Hematopoietic multipotent progenitor cell treated with erythropoietin and hydrocortisone succinate and interleukin-3 and kit ligand, for 17 days (in vitro differentiated cells): ENCODE data around the gene MYO5B.

Experiments used
- DNase-seq: peaks from one replicate; pipeline ENCODE4 v3.0.0-alpha.2; 2015; ENCODE audit warnings: low spot score

Gene MYO5B

GRCh38 chr18:50011813-50012435 is 183.0 kb downstream of the MYO5B start:
- no peak for DNase-seq

- DNase-seq = peak; percentile 10
Observed at GRCh38 chr18:50009773-50010335, 185.1 kb downstream of the MYO5B start.

GRCh38 chr18:50008306-50008705 is 186.6 kb downstream of the MYO5B start:
- DNase-seq = no peak

GRCh38 chr18:50006470-50007046 is 188.4 kb downstream of the MYO5B start:
- DNase-seq = no peak

GRCh38 chr18:50004013-50004412 is 190.9 kb downstream of the MYO5B start:
- DNase-seq = no peak

- DNase-seq = no peak
Observed at GRCh38 chr18:50002781-50003180, 192.2 kb downstream of the MYO5B start.

GRCh38 chr18:50000227-50000626 is 194.7 kb downstream of the MYO5B start:
- no peak for DNase-seq

- DNase-seq = no peak
Observed at GRCh38 chr18:49999128-49999527, 195.8 kb downstream of the MYO5B start.

GRCh38 chr18:49997558-49997957 is 197.4 kb downstream of the MYO5B start:
- no peak for DNase-seq

- no peak for DNase-seq
Observed at GRCh38 chr18:49994410-49994809, 200.5 kb downstream of the MYO5B start.

GRCh38 chr18:49993299-49993698 is 201.6 kb downstream of the MYO5B start:
- no peak for DNase-seq

GRCh38 chr18:49988733-49989132 is 206.2 kb downstream of the MYO5B start:
- no peak for DNase-seq

- DNase-seq = no peak
Observed at GRCh38 chr18:49988101-49988500, 206.8 kb downstream of the MYO5B start.

GRCh38 chr18:49985236-49985635 is 209.7 kb downstream of the MYO5B start:
- DNase-seq = no peak

GRCh38 chr18:49980896-49981295 is 214.1 kb downstream of the MYO5B start:
- no peak for DNase-seq

- DNase-seq = no peak
Observed at GRCh38 chr18:49976795-49977560, 218.0 kb downstream of the MYO5B start.

- DNase-seq = no peak
Observed at GRCh38 chr18:49976001-49976400, 218.9 kb downstream of the MYO5B start.

GRCh38 chr18:49974079-49974478 is 220.9 kb downstream of the MYO5B start:
- DNase-seq = no peak

GRCh38 chr18:49973592-49973991 is 221.4 kb downstream of the MYO5B start:
- no peak for DNase-seq

GRCh38 chr18:49972535-49972934 is 222.4 kb downstream of the MYO5B start:
- no peak for DNase-seq

- DNase-seq = no peak
Observed at GRCh38 chr18:49971462-49971861, 223.5 kb downstream of the MYO5B start.

- no peak for DNase-seq
Observed at GRCh38 chr18:49970319-49970718, 224.6 kb downstream of the MYO5B start.
